Mesenchymal stem cell (in vitro differentiated cells and primary cell): ENCODE measurements around the gene ANKS1A.

ENCODE experiments used
- DNase-seq: peaks from one replicate; pipeline ENCODE4 v3.0.0-alpha.2; 2013
- H2AFZ ChIP-seq: one replicate; pipeline ENCODE4 v1.6.1; 2013; ENCODE audit warnings: low read depth, mild to moderate bottlenecking, control low read depth, inconsistent platforms, low read length, moderate library complexity
- H2AK5ac ChIP-seq: 2 replicates; pipeline ENCODE4 v1.6.1; 2013; ENCODE audit warnings: low read length, moderate library complexity, mild to moderate bottlenecking, inconsistent platforms; ENCODE audit not compliant: severe bottlenecking
- H2BK120ac ChIP-seq: one replicate; pipeline ENCODE4 v1.6.1; 2013; ENCODE audit warnings: low read depth, mild to moderate bottlenecking, inconsistent platforms, low read length, moderate library complexity
- H2BK12ac ChIP-seq, 2 experiments: one replicate each; pipeline ENCODE4 v1.6.1; 2013; ENCODE audit warnings: inconsistent platforms in 2 of 2, low read length in 2 of 2, mild to moderate bottlenecking in 2 of 2, moderate library complexity in 2 of 2, control low read depth in 1 of 2
- H2BK15ac ChIP-seq: one replicate; pipeline ENCODE4 v1.6.1; 2013; ENCODE audit warnings: mild to moderate bottlenecking, low read depth, inconsistent platforms; ENCODE audit not compliant: poor library complexity, severe bottlenecking
- H2BK5ac ChIP-seq: 2 replicates; pipeline ENCODE4 v1.6.1; 2013; ENCODE audit warnings: low read depth, mild to moderate bottlenecking, low read length, control low read depth, inconsistent platforms; ENCODE audit not compliant: poor library complexity, severe bottlenecking
- H3K14ac ChIP-seq, 2 experiments: one replicate each; pipeline ENCODE4 v1.6.1; 2013; ENCODE audit warnings: inconsistent platforms in 2 of 2, low read length in 2 of 2, control low read depth in 1 of 2, mild to moderate bottlenecking in 1 of 2, moderate library complexity in 1 of 2
- H3K18ac ChIP-seq, 2 experiments: one replicate each; pipeline ENCODE4 v1.6.1; 2013; ENCODE audit warnings: inconsistent platforms in 2 of 2, low read length in 2 of 2, control low read depth in 1 of 2, low read depth in 1 of 2, mild to moderate bottlenecking in 1 of 2
- H3K23ac ChIP-seq, 2 experiments: one replicate each; pipeline ENCODE4 v1.6.1; 2013; ENCODE audit warnings: inconsistent platforms in 2 of 2, low read length in 2 of 2, mild to moderate bottlenecking in 2 of 2, moderate library complexity in 2 of 2, control low read depth in 1 of 2
- H3K27ac ChIP-seq: 2 replicates; pipeline ENCODE4 v1.5.1; 2013; ENCODE audit warnings: mild to moderate bottlenecking, moderate library complexity, low read length, control low read depth, inconsistent platforms; ENCODE audit not compliant: poor library complexity, severe bottlenecking
- H3K27me3 ChIP-seq, 2 experiments: 2 replicates each; pipeline versions ENCODE4 v1.6.1 to v1.7.0; 2013; ENCODE audit warnings: low read length in 2 of 2, mild to moderate bottlenecking in 2 of 2, moderate library complexity in 2 of 2, control low read depth in 1 of 2, inconsistent platforms in 1 of 2; ENCODE audit not compliant: control insufficient read depth in 1 of 2, insufficient read depth in 1 of 2
- H3K36me3 ChIP-seq, 2 experiments: 2 replicates each; pipeline versions ENCODE4 v1.6.1 to v1.7.0; 2013; ENCODE audit warnings: low read length in 2 of 2, control low read depth in 1 of 2, inconsistent platforms in 1 of 2, low read depth in 1 of 2, mild to moderate bottlenecking in 1 of 2; ENCODE audit not compliant: insufficient read depth in 2 of 2, control insufficient read depth in 1 of 2
- H3K4ac ChIP-seq, 2 experiments: one replicate each; pipeline ENCODE4 v1.6.1; 2013; ENCODE audit warnings: inconsistent platforms in 2 of 2, low read length in 2 of 2, mild to moderate bottlenecking in 2 of 2, moderate library complexity in 2 of 2, control low read depth in 1 of 2, low read depth in 1 of 2
- H3K4me1 ChIP-seq: 2 replicates; pipeline ENCODE4 v1.6.1; 2013; ENCODE audit warnings: low read depth, low read length, control low read depth; ENCODE audit not compliant: control insufficient read depth, insufficient read depth
- H3K4me2 ChIP-seq: 2 replicates; pipeline ENCODE4 v1.6.1; 2013; ENCODE audit warnings: low read length, mild to moderate bottlenecking, inconsistent platforms; ENCODE audit not compliant: poor library complexity, severe bottlenecking
- H3K4me3 ChIP-seq, 2 experiments: 2 replicates each; pipeline versions ENCODE4 v1.5.1 to v1.7.0; 2013; ENCODE audit warnings: low read length in 2 of 2, mild to moderate bottlenecking in 2 of 2, control low read depth in 1 of 2, low read depth in 1 of 2; ENCODE audit not compliant: insufficient read depth in 1 of 2
- H3K79me1 ChIP-seq: replicated peaks from 2 replicates; pipeline ENCODE4 v1.6.1; 2013; ENCODE audit warnings: mild to moderate bottlenecking, control low read depth, low read length, inconsistent platforms; ENCODE audit not compliant: poor library complexity, severe bottlenecking
- H3K9ac ChIP-seq: 2 replicates; pipeline ENCODE4 v1.7.0; 2013; ENCODE audit warnings: mild to moderate bottlenecking, low read length, moderate library complexity
- H3K9me3 ChIP-seq: 2 replicates; pipeline ENCODE4 v1.7.0; 2013; ENCODE audit warnings: mild to moderate bottlenecking, low read length; ENCODE audit not compliant: control insufficient read depth
- H4K8ac ChIP-seq: one replicate; pipeline ENCODE4 v1.6.1; 2013; ENCODE audit warnings: inconsistent platforms, mild to moderate bottlenecking, low read length, moderate library complexity
- H4K91ac ChIP-seq: one replicate; pipeline ENCODE4 v1.6.1; 2013; ENCODE audit warnings: mild to moderate bottlenecking, low read length, inconsistent platforms
- WGBS: methylation state at CpG from one replicate; pipeline ENCODE4 v1.1.7; 2013; ENCODE audit warnings: mixed read lengths; 5-methylcytosine and 5-hydroxymethylcytosine counted together

Gene ANKS1A

GRCh38 chr6:34904990-34905613, 16.0 kb downstream of the ANKS1A start:
- no peak overlapping the region for H3K23ac ChIP-seq
- H2AFZ ChIP-seq, result no peak overlapping the region
- H2BK5ac ChIP-seq, result no peak overlapping the region
- no peaks in the 10 kb centered on the region for H3K27me3 ChIP-seq
- peaks cover 6% of the 10 kb centered on the region for H3K4me1 ChIP-seq
- H3K14ac ChIP-seq, result no peak overlapping the region
- no peaks in the 10 kb centered on the region for H3K9me3 ChIP-seq
- no peak overlapping the region for H2BK12ac ChIP-seq
- no peak overlapping the region for H2BK120ac ChIP-seq
- H3K4ac ChIP-seq, result no peak overlapping the region
- no peak overlapping the region for H4K8ac ChIP-seq
- 71% methylated on average over 2 of the region's 5 CpGs for WGBS
- H3K4me3 ChIP-seq, result no peak overlapping the region
- no peak for DNase-seq
- H3K18ac ChIP-seq, result no peak overlapping the region
- H3K27ac ChIP-seq, result no peak overlapping the region
- H3K79me1 ChIP-seq, result peaks cover 43% of the 10 kb centered on the region
- H3K36me3 ChIP-seq, result no peaks in the 10 kb centered on the region
- H2BK15ac ChIP-seq, result no peak overlapping the region
- no peak overlapping the region for H3K9ac ChIP-seq
- H4K91ac ChIP-seq, result no peak overlapping the region
- H2AK5ac ChIP-seq, result no peak overlapping the region
- no peak overlapping the region for H3K4me2 ChIP-seq

- Histone ChIP-seq H3K4me1 (peaks cover 8% of the 10 kb centered on the region), H3K4ac (no peak overlapping the region), H3K79me1 (peaks cover 41% of the 10 kb centered on the region), H3K18ac (no peak overlapping the region), H3K27ac (no peak overlapping the region), H2BK12ac (no peak overlapping the region), H2BK120ac (no peak overlapping the region), H3K9me3 (no peaks in the 10 kb centered on the region), H2AK5ac (no peak overlapping the region), H3K27me3 (no peaks in the 10 kb centered on the region), H2AFZ (no peak overlapping the region), H3K9ac (no peak overlapping the region), H3K4me3 (no peak overlapping the region), H2BK5ac (no peak overlapping the region), H3K4me2 (no peak overlapping the region), H4K8ac (no peak overlapping the region), H3K23ac (no peak overlapping the region), H3K36me3 (no peaks in the 10 kb centered on the region), H2BK15ac (no peak overlapping the region), H3K14ac (no peak overlapping the region), H4K91ac (no peak overlapping the region)
- WGBS, result 88% methylated on average over 2 of the region's 2 CpGs
- no peak for DNase-seq
These were observed 17.8 kb downstream of the ANKS1A start for GRCh38 chr6:34906826-34907225.

GRCh38 chr6:34908194-34908593, 19.1 kb downstream of the ANKS1A start:
- no peak overlapping the region for H2BK120ac ChIP-seq
- no peak overlapping the region for H3K4me2 ChIP-seq
- H2BK12ac ChIP-seq, result no peak overlapping the region
- H3K4me3 ChIP-seq, result no peak overlapping the region
- peaks cover 43% of the 10 kb centered on the region for H3K79me1 ChIP-seq
- no peak overlapping the region for H3K23ac ChIP-seq
- no peak overlapping the region for H3K4ac ChIP-seq
- H3K4me1 ChIP-seq, result peaks cover 9% of the 10 kb centered on the region
- H3K9me3 ChIP-seq, result no peaks in the 10 kb centered on the region
- 98% methylated on average over 3 of the region's 3 CpGs for whole genome bisulfite sequencing
- no peak overlapping the region for H4K91ac ChIP-seq
- no peak overlapping the region for H2AK5ac ChIP-seq
- H3K14ac ChIP-seq, result no peak overlapping the region
- H2BK15ac ChIP-seq, result no peak overlapping the region
- no peak overlapping the region for H2BK5ac ChIP-seq
- no peaks in the 10 kb centered on the region for H3K27me3 ChIP-seq
- H3K9ac ChIP-seq, result no peak overlapping the region
- H3K18ac ChIP-seq, result no peak overlapping the region
- H4K8ac ChIP-seq, result no peak overlapping the region
- no peak overlapping the region for H3K27ac ChIP-seq
- no peak overlapping the region for H2AFZ ChIP-seq
- H3K36me3 ChIP-seq, result no peaks in the 10 kb centered on the region
- no peak for DNase-seq

- Histone ChIP-seq H3K14ac (no peak overlapping the region), H2BK15ac (no peak overlapping the region), H3K4me1 (peaks cover 12% of the 10 kb centered on the region), H3K36me3 (no peaks in the 10 kb centered on the region), H3K79me1 (peaks cover 47% of the 10 kb centered on the region), H2BK12ac (no peak overlapping the region), H3K4me3 (no peak overlapping the region), H3K27ac (no peak overlapping the region), H2AFZ (no peak overlapping the region), H4K91ac (no peak overlapping the region), H2BK5ac (no peak overlapping the region), H2BK120ac (no peak overlapping the region), H2AK5ac (no peak overlapping the region), H4K8ac (no peak overlapping the region), H3K18ac (no peak overlapping the region), H3K23ac (no peak overlapping the region), H3K9ac (no peak overlapping the region), H3K4me2 (no peak overlapping the region), H3K9me3 (no peaks in the 10 kb centered on the region), H3K27me3 (no peaks in the 10 kb centered on the region), H3K4ac (no peak overlapping the region)
- WGBS, result 90% methylated on average over 6 of the region's 6 CpGs
- no peak for DNase-seq
These were observed 20.3 kb downstream of the ANKS1A start for GRCh38 chr6:34909320-34909883.
